GM12801 (cell line): Measurements from ENCODE around the gene CFDP1.

Source experiments
- CTCF ChIP-seq: IDR thresholded peaks from one replicate; pipeline ENCODE4 v1.5.1; 2011; ENCODE audit warnings: control low read depth; ENCODE audit not compliant: insufficient read length; ENCODE audit errors: extremely low read depth

The CFDP1 gene

GRCh38 chr16:75402821-75403475 lies 30.4 kb downstream of the CFDP1 start:
- TF ChIP-seq CTCF: no peak

DNA sequence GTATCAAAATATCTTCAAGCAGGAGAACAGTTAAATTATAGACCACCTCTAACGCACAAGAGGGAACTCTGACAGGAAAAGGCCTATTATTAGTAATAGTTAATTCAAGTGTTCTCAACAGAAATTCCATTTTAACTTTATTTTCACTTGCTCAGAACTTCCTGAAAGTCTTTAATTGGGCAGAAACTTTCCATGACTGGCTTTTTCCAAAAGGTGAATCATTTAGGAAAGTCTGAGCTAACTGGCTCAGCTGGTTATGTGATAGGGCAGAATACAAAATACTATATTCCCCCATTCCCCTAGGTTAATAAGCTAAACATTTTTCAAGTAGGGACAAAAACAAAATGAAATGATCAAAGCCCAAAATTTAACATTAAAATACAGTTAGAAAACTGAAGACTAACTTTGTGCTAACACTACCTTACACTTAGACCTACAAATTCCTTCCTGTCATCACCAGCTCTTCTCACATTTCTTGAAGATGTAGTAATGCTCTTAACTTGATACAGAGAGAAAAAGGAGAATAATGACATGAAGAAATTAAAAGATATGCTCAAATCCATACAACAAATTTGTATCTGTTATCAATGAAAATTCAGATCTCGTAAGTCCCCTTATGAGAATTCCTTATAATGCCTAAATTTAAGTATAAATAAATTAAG lies 31.0 kb downstream of the CFDP1 start:
- no peak for TF ChIP-seq CTCF

DNA sequence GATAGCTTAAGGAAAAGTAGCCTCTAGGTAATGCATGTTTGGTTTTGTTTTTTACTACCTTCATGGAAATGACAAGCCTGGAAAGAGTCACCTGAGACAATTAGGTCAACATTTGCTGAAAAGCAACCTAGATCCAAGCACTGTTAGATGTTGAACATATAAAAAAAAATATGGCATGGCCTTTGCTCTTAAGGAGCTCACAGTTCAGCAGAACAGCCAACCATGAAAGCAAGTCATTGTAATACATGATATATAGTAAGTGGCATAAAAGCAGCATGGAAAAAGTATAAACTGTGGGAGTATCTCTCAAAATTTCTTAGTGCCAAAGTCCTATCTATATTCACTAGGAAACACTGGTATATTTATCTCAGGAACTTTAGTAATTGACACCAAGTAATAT lies 31.6 kb downstream of the CFDP1 start:
- no peak for TF ChIP-seq CTCF

- TF ChIP-seq CTCF: no peak
Measured at GRCh38 chr16:75398333-75398732, 35.0 kb downstream of the CFDP1 start.

DNA sequence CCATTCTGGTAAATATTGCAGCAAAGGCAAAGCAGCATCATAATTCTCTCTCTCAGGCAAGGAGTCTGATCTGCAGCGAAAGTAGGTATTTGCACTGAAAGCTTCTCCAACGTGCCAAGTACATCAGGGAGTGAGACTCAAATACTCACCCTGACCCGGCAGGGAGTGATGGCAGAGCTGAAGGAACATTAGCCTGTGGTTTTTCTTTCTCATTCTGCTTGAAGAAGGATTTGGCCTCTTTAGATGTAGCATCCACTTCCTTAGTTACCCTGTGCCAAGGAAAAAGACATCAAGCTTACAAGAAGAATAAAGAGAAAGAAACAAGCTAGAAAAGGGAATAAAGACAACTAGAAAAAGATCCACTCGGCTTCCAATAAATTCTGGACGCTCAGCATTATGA lies 38.4 kb downstream of the CFDP1 start:
- no peak for TF ChIP-seq CTCF

- TF ChIP-seq CTCF: no peak
Measured at GRCh38 chr16:75392906-75393305, 40.4 kb downstream of the CFDP1 start.

GRCh38 chr16:75390926-75391653 lies 42.2 kb downstream of the CFDP1 start:
- TF ChIP-seq CTCF: no peak
